KMS-11 (cell line): ENCODE measurements around the gene ZNF106.

ENCODE experiments used
- H2AFZ ChIP-seq: fragments of 200-600 bp; sonication (generic); 2 replicates; pipeline ENCODE4 v1.6.1; 2016; ENCODE audit warnings: antibody characterized with exemption, mixed run types, low read depth
- H3K27ac ChIP-seq: fragments of 200-600 bp; sonication (generic); 2 replicates; pipeline ENCODE4 v1.6.1; 2016; ENCODE audit warnings: mild to moderate bottlenecking, mixed run types
- H3K27me3 ChIP-seq: fragments of 200-600 bp; sonication (generic); 2 replicates; pipeline ENCODE4 v1.6.1; 2017; ENCODE audit warnings: mild to moderate bottlenecking, low read depth, mixed run types, moderate library complexity; ENCODE audit not compliant: insufficient read depth
- H3K36me3 ChIP-seq: fragments of 200-600 bp; sonication (generic); 2 replicates; pipeline ENCODE4 v1.6.1; 2017; ENCODE audit warnings: mild to moderate bottlenecking, mixed run types; ENCODE audit not compliant: insufficient read depth
- H3K4me1 ChIP-seq: fragments of 200-600 bp; sonication (generic); 2 replicates; pipeline ENCODE4 v1.6.1; 2016; ENCODE audit warnings: mild to moderate bottlenecking, low read depth, mixed run types; ENCODE audit not compliant: poor library complexity, severe bottlenecking
- H3K4me2 ChIP-seq: fragments of 200-600 bp; sonication (generic); 2 replicates; pipeline ENCODE4 v1.7.0; 2016; ENCODE audit warnings: mild to moderate bottlenecking, mixed run types
- H3K4me3 ChIP-seq: fragments of 200-600 bp; sonication (generic); IDR thresholded peaks from 2 replicates; pipeline ENCODE4 v1.6.1; 2017; ENCODE audit warnings: low read depth, low read length, mixed read lengths; ENCODE audit not compliant: insufficient read depth
- H3K79me2 ChIP-seq: fragments of 200-600 bp; sonication (generic); 2 replicates; pipeline ENCODE4 v1.6.1; 2016; ENCODE audit warnings: low read depth, mixed run types; ENCODE audit not compliant: insufficient read depth
- H3K9ac ChIP-seq: fragments of 200-600 bp; sonication (generic); 2 replicates; pipeline ENCODE4 v1.6.1; 2016; ENCODE audit warnings: mild to moderate bottlenecking, mixed run types
- H4K20me1 ChIP-seq: fragments of 200-600 bp; sonication (generic); 2 replicates; pipeline ENCODE4 v1.6.1; 2016; ENCODE audit warnings: mild to moderate bottlenecking, mixed run types; ENCODE audit not compliant: insufficient read depth
- TF ChIP-seq, protein P1 (sequence below): fragments of 200-600 bp; sonication (generic); conservative IDR thresholded peaks from 2 replicates; pipeline ENCODE4 v1.6.1; 2017; ENCODE audit warnings: low read depth, mild to moderate bottlenecking, antibody characterized with exemption, low read length, moderate library complexity, mixed read lengths

Gene ZNF106

GRCh38 chr15:42490671-42491538 lies at the start of gene ZNF106:
TSS of gene ZNF106 (minus strand) at chr15:42491141. CDS start at chr15:42472289, 18,852 bp downstream.
- Histone ChIP-seq H3K36me3 (no peaks in the 10 kb centered on the region), H3K4me2 (peak within 1 kb of the TSS; percentile 95), H3K4me3 (peak within 1 kb of the TSS; percentile 30), H3K79me2 (peaks cover 18% of the 10 kb centered on the region; the same call in 1 of the 2 replicates), H3K9ac (peak within 1 kb of the TSS; percentile 81), H3K27ac (peak within 1 kb of the TSS; percentile 83), H3K27me3 (no peaks in the 10 kb centered on the region), H4K20me1 (no peaks in the 10 kb centered on the region), H2AFZ (peak within 1 kb of the TSS; percentile 93), H3K4me1 (peaks cover 22% of the 10 kb centered on the region)
- TF ChIP-seq, protein P1, sequence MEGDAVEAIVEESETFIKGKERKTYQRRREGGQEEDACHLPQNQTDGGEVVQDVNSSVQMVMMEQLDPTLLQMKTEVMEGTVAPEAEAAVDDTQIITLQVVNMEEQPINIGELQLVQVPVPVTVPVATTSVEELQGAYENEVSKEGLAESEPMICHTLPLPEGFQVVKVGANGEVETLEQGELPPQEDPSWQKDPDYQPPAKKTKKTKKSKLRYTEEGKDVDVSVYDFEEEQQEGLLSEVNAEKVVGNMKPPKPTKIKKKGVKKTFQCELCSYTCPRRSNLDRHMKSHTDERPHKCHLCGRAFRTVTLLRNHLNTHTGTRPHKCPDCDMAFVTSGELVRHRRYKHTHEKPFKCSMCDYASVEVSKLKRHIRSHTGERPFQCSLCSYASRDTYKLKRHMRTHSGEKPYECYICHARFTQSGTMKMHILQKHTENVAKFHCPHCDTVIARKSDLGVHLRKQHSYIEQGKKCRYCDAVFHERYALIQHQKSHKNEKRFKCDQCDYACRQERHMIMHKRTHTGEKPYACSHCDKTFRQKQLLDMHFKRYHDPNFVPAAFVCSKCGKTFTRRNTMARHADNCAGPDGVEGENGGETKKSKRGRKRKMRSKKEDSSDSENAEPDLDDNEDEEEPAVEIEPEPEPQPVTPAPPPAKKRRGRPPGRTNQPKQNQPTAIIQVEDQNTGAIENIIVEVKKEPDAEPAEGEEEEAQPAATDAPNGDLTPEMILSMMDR: no peak

DNA sequence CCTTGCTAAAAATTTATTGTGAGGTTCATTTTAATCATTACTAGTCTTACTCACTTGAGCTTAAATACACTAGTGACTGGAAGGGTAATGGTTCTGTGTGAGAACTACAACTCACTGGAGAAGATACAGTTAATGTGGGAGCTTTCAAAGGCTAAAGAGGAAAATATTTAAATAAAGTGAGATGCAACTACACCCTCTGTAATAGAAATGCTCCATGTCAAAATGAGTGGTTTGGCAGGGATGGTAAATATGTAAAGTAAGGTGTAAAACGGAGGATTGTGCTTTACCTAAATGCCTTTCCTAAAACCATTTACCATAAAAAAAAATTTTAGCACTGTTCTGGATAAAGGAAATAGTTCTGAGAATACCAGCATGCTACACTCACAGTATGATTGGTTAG lies 42.3 kb upstream of the ZNF106 start:
- H3K9ac ChIP-seq: no peak overlapping the region
- TF ChIP-seq, protein P1: no peak
- H3K4me2 ChIP-seq: no peak overlapping the region
- H2AFZ ChIP-seq: no peak overlapping the region
- no peaks in the 10 kb centered on the region for H3K36me3 ChIP-seq
- H3K27ac ChIP-seq: no peak overlapping the region
- no peaks in the 10 kb centered on the region for H4K20me1 ChIP-seq
- H3K27me3 ChIP-seq: no peaks in the 10 kb centered on the region
- H3K79me2 ChIP-seq: no peaks in the 10 kb centered on the region
- no peak overlapping the region for H3K4me3 ChIP-seq
- no peaks in the 10 kb centered on the region for H3K4me1 ChIP-seq

- Histone ChIP-seq H3K9ac (no peak overlapping the region), H3K4me2 (no peak overlapping the region), H3K27me3 (no peaks in the 10 kb centered on the region), H3K4me3 (no peak overlapping the region), H3K27ac (no peak overlapping the region), H2AFZ (no peak overlapping the region), H3K36me3 (no peaks in the 10 kb centered on the region), H3K4me1 (no peaks in the 10 kb centered on the region), H4K20me1 (no peaks in the 10 kb centered on the region), H3K79me2 (no peaks in the 10 kb centered on the region)
- TF ChIP-seq, protein P1: no peak
These were observed 38.0 kb upstream of the ZNF106 start for GRCh38 chr15:42528970-42529369.

DNA sequence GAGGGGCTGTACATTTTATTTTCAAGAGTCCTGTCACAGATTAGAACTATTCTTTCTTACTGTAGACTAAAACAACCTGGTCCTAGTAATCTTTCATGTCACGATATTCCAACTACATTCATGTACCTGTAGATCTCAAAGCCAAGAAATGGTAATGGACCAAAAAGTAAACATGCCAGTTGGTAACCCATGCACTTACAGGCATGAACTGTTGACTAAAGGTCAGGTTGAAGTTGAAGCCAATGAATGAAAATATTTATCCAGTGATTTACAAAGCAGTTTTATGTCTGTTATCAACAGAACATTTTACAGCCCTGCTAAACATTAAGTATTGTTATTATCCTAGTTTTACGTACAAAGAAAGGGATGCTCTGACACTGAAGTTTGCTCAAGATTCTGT lies 32.4 kb upstream of the ZNF106 start:
- H3K79me2 ChIP-seq: no peaks in the 10 kb centered on the region
- no peak overlapping the region for H3K4me2 ChIP-seq
- H3K27me3 ChIP-seq: no peaks in the 10 kb centered on the region
- no peak overlapping the region for H3K27ac ChIP-seq
- TF ChIP-seq, protein P1: no peak
- H4K20me1 ChIP-seq: no peaks in the 10 kb centered on the region
- no peak overlapping the region for H3K4me3 ChIP-seq
- no peaks in the 10 kb centered on the region for H3K36me3 ChIP-seq
- no peaks in the 10 kb centered on the region for H3K4me1 ChIP-seq
- H2AFZ ChIP-seq: no peak overlapping the region
- H3K9ac ChIP-seq: no peak overlapping the region
